Measurements from ENCODE around the gene HSH2D.

- TF ChIP-seq, protein P1, sequence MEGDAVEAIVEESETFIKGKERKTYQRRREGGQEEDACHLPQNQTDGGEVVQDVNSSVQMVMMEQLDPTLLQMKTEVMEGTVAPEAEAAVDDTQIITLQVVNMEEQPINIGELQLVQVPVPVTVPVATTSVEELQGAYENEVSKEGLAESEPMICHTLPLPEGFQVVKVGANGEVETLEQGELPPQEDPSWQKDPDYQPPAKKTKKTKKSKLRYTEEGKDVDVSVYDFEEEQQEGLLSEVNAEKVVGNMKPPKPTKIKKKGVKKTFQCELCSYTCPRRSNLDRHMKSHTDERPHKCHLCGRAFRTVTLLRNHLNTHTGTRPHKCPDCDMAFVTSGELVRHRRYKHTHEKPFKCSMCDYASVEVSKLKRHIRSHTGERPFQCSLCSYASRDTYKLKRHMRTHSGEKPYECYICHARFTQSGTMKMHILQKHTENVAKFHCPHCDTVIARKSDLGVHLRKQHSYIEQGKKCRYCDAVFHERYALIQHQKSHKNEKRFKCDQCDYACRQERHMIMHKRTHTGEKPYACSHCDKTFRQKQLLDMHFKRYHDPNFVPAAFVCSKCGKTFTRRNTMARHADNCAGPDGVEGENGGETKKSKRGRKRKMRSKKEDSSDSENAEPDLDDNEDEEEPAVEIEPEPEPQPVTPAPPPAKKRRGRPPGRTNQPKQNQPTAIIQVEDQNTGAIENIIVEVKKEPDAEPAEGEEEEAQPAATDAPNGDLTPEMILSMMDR (IDR thresholded peaks at IDR 0.05; ENCODE audit: low read length): no peak
- no peak for TF ChIP-seq EZH2 (IDR thresholded peaks at IDR 0.05; ENCODE audit: borderline replicate concordance, low read length)
Observed at GRCh38 chr19:16139752-16140151, 3.7 kb upstream of the HSH2D start.
